KMS-11 (cell line): ENCODE measurements around the gene ZFYVE28.

Experiments
- H2AFZ ChIP-seq: fragments of 200-600 bp; sonication (generic); 2 replicates; pipeline ENCODE4 v1.6.1; 2016; ENCODE audit warnings: antibody characterized with exemption, mixed run types, low read depth
- H3K27ac ChIP-seq: fragments of 200-600 bp; sonication (generic); 2 replicates; pipeline ENCODE4 v1.6.1; 2016; ENCODE audit warnings: mild to moderate bottlenecking, mixed run types
- H3K27me3 ChIP-seq: fragments of 200-600 bp; sonication (generic); 2 replicates; pipeline ENCODE4 v1.6.1; 2017; ENCODE audit warnings: mild to moderate bottlenecking, low read depth, mixed run types, moderate library complexity; ENCODE audit not compliant: insufficient read depth
- H3K36me3 ChIP-seq: fragments of 200-600 bp; sonication (generic); 2 replicates; pipeline ENCODE4 v1.6.1; 2017; ENCODE audit warnings: mild to moderate bottlenecking, mixed run types; ENCODE audit not compliant: insufficient read depth
- H3K4me1 ChIP-seq: fragments of 200-600 bp; sonication (generic); 2 replicates; pipeline ENCODE4 v1.6.1; 2016; ENCODE audit warnings: mild to moderate bottlenecking, low read depth, mixed run types; ENCODE audit not compliant: poor library complexity, severe bottlenecking
- H3K4me2 ChIP-seq: fragments of 200-600 bp; sonication (generic); 2 replicates; pipeline ENCODE4 v1.7.0; 2016; ENCODE audit warnings: mild to moderate bottlenecking, mixed run types
- H3K4me3 ChIP-seq: fragments of 200-600 bp; sonication (generic); IDR thresholded peaks from 2 replicates; pipeline ENCODE4 v1.6.1; 2017; ENCODE audit warnings: low read depth, low read length, mixed read lengths; ENCODE audit not compliant: insufficient read depth
- H3K79me2 ChIP-seq: fragments of 200-600 bp; sonication (generic); 2 replicates; pipeline ENCODE4 v1.6.1; 2016; ENCODE audit warnings: low read depth, mixed run types; ENCODE audit not compliant: insufficient read depth
- H3K9ac ChIP-seq: fragments of 200-600 bp; sonication (generic); 2 replicates; pipeline ENCODE4 v1.6.1; 2016; ENCODE audit warnings: mild to moderate bottlenecking, mixed run types
- H4K20me1 ChIP-seq: fragments of 200-600 bp; sonication (generic); 2 replicates; pipeline ENCODE4 v1.6.1; 2016; ENCODE audit warnings: mild to moderate bottlenecking, mixed run types; ENCODE audit not compliant: insufficient read depth
- TF ChIP-seq, protein P1 (sequence below): fragments of 200-600 bp; sonication (generic); conservative IDR thresholded peaks from 2 replicates; pipeline ENCODE4 v1.6.1; 2017; ENCODE audit warnings: low read depth, mild to moderate bottlenecking, antibody characterized with exemption, low read length, moderate library complexity, mixed read lengths

The ZFYVE28 gene

DNA sequence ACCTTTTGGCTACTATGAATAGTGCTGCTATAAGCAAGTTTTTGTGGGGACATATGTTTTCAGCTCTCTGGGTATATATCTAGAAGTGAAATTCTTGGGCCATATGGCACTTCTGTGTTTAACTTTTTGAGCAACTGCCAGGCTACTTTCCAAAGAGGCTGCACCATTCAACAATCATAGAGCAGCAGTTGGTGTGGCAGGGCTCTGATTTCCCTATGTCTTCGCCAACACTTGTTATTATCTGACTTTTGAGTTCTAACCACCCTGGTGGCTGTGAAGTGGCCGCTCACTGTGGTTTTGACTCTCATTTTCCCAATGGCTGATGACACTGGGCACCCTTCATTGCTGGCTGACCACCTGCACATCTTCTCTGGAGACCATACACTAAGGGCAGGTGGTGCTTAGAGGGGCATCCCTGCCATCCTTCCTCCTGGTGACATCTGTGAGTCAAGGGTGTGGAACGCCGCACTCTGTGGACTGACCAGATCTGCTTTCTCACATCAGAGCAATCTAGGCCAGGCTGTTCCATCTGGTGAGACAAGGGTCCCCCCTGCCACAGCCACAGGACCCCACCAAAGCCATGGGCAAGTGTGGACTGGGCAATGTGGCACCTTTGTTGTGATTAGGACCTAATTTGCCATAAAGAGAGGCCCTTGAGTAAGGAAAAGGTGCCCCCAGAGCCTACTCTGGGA is 49.6 kb downstream of the ZFYVE28 start:
- TF ChIP-seq, protein P1, sequence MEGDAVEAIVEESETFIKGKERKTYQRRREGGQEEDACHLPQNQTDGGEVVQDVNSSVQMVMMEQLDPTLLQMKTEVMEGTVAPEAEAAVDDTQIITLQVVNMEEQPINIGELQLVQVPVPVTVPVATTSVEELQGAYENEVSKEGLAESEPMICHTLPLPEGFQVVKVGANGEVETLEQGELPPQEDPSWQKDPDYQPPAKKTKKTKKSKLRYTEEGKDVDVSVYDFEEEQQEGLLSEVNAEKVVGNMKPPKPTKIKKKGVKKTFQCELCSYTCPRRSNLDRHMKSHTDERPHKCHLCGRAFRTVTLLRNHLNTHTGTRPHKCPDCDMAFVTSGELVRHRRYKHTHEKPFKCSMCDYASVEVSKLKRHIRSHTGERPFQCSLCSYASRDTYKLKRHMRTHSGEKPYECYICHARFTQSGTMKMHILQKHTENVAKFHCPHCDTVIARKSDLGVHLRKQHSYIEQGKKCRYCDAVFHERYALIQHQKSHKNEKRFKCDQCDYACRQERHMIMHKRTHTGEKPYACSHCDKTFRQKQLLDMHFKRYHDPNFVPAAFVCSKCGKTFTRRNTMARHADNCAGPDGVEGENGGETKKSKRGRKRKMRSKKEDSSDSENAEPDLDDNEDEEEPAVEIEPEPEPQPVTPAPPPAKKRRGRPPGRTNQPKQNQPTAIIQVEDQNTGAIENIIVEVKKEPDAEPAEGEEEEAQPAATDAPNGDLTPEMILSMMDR, result no peak
- H3K27ac ChIP-seq, result no peak overlapping the region
- no peak overlapping the region for H2AFZ ChIP-seq
- no peaks in the 10 kb centered on the region for H3K4me1 ChIP-seq
- no peak overlapping the region for H3K4me2 ChIP-seq
- no peaks in the 10 kb centered on the region for H3K79me2 ChIP-seq
- no peaks in the 10 kb centered on the region for H3K36me3 ChIP-seq
- H3K4me3 ChIP-seq, result no peak overlapping the region
- H3K27me3 ChIP-seq, result no peaks in the 10 kb centered on the region
- H3K9ac ChIP-seq, result no peak overlapping the region
- H4K20me1 ChIP-seq, result no peaks in the 10 kb centered on the region

DNA sequence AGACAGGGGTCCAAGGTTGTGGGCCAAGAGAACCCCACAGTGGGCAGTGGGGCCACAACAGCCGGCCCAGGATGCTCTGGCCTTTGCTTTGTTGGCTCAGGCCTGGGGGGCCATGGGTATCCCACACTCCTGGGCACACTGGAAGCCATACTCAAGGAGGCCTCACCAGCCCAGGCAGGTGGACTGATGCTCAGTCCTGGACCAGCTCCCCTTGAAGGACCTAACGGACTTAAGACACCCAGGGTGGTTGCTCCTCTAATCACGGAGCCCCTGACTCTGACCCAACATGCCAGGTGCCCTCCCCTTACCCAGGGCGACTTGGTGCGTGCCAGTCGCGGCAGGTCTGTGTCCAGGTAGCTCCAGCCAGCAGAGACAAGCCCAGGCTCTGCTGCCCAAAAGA is 50.8 kb downstream of the ZFYVE28 start:
- no peaks in the 10 kb centered on the region for H3K79me2 ChIP-seq
- H3K36me3 ChIP-seq, result no peaks in the 10 kb centered on the region
- H3K9ac ChIP-seq, result no peak overlapping the region
- no peaks in the 10 kb centered on the region for H3K4me1 ChIP-seq
- H3K27me3 ChIP-seq, result no peaks in the 10 kb centered on the region
- TF ChIP-seq, protein P1, result no peak
- H3K27ac ChIP-seq, result no peak overlapping the region
- H3K4me3 ChIP-seq, result no peak overlapping the region
- H4K20me1 ChIP-seq, result no peaks in the 10 kb centered on the region
- H3K4me2 ChIP-seq, result no peak overlapping the region
- H2AFZ ChIP-seq, result no peak overlapping the region

DNA sequence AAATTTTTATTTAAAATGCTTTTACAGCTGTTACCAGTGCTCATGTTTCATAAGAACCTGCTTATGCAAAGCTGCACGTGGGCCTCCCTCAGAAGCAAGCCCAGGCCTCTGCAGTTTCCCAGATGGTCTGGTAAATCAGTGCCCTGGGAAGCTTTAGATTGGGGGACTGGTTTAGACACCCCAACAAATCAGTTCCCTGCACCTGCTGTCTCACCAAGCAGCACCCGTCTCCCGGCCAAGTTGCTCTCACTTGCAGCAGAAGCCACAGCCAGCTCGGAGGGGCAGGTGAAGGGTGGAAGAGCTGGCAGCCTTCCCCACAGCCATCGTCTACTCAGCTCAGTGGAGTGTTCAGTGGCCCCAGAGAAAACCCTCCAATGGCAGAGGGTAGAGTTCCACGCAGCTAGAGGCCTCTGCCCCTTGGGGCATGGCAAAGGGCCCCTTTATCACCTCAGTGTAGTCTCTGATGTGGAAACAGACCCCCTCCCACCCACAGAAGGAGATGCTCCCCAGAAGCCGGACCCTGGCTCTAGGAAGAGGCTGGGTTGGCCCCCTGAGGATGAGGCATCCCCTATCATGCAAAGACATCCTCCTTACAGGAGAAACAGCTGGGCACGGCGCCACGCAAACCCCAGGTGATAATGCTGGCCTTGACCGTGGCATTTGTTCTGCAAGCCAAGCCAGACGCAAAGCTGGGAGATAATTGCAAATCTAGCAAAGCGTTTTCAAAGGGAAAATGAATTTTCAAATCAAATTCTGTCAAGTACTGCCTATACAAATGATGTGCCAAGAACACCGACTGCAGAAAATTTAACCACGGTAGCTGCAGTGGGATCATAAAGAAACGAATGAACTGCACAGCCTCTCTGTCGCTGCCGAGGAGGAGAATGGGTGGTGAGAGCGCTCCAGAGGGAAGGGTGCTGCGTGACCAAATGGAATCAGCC is 51.9 kb downstream of the ZFYVE28 start:
- Histone ChIP-seq H3K4me3 (no peak overlapping the region), H3K36me3 (no peaks in the 10 kb centered on the region)

DNA sequence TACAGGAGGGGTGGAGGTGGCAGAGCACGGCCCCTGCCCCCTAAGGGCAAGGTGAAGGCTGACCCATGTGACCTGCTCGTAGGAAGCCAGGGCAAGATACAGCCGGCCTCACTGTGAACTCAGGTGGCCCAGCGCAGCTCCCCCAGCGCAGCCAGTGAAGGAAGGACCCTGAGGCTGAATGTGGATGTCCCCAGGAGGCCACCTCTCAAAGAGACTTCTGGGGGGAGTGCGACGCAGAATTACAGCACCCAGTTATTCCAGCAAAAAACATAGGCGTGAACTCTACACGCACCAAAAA is 52.6 kb downstream of the ZFYVE28 start:
- no peaks in the 10 kb centered on the region for H3K4me1 ChIP-seq
- no peak overlapping the region for H3K9ac ChIP-seq
- no peaks in the 10 kb centered on the region for H3K79me2 ChIP-seq
- H3K36me3 ChIP-seq, result no peaks in the 10 kb centered on the region
- no peaks in the 10 kb centered on the region for H4K20me1 ChIP-seq
- TF ChIP-seq, protein P1, result no peak
- no peak overlapping the region for H3K27ac ChIP-seq
- no peak overlapping the region for H3K4me2 ChIP-seq
- H3K4me3 ChIP-seq, result no peak overlapping the region
- H3K27me3 ChIP-seq, result no peaks in the 10 kb centered on the region
- H2AFZ ChIP-seq, result no peak overlapping the region

More for the DNA sequence above, 51.9 kb downstream of the ZFYVE28 start:
- no peak overlapping the region for H3K9ac ChIP-seq
- TF ChIP-seq, protein P1, result no peak
- H3K4me2 ChIP-seq, result no peak overlapping the region
- H4K20me1 ChIP-seq, result no peaks in the 10 kb centered on the region
- no peaks in the 10 kb centered on the region for H3K27me3 ChIP-seq
- no peaks in the 10 kb centered on the region for H3K79me2 ChIP-seq
- H3K27ac ChIP-seq, result no peak overlapping the region
- no peaks in the 10 kb centered on the region for H3K4me1 ChIP-seq
- H2AFZ ChIP-seq, result no peak overlapping the region
